HepG2 (cell line): ENCODE data around the gene DNPH1. TPM values are rescaled to one million over a fixed set of nuclear protein-coding genes. Genes with fewer than 3 reads are reported as not detected.

ENCODE experiments used
- CHCHD3 ChIP-seq: sonication (generic); formaldehyde crosslinking; IDR thresholded peaks from 2 replicates; pipeline ENCODE4 v1.8.0; 2022; ENCODE audit warnings: mild to moderate bottlenecking, missing genetic modification reagents, moderate library complexity
- CSRNP1 ChIP-seq: sonication (generic); formaldehyde crosslinking; IDR thresholded peaks from 2 replicates; pipeline ENCODE4 v1.8.1; 2023; ENCODE audit warnings: mild to moderate bottlenecking, missing genetic modification reagents
- HDAC2 ChIP-seq: sonication (generic); formaldehyde crosslinking; IDR thresholded peaks from 2 replicates; pipeline ENCODE4 v1.4.0; 2020; ENCODE audit warnings: missing genetic modification reagents
- HMG20A ChIP-seq: IDR thresholded peaks from 2 replicates; pipeline ENCODE4 v1.6.1; 2016; ENCODE audit warnings: borderline replicate concordance
- HNRNPK ChIP-seq: fragments of 200-400 bp; formaldehyde crosslinking; IDR thresholded peaks from 2 replicates; pipeline ENCODE4 v1.6.1; 2018; ENCODE audit warnings: low read length, low read depth, moderate library complexity, mild to moderate bottlenecking; ENCODE audit not compliant: poor library complexity, severe bottlenecking
- HNRNPUL1 ChIP-seq: fragments of 200-400 bp; formaldehyde crosslinking; IDR thresholded peaks from 2 replicates; pipeline ENCODE4 v1.6.1; 2017; ENCODE audit warnings: low read depth, mild to moderate bottlenecking, low read length, moderate library complexity
- MED13 ChIP-seq: sonication (generic); formaldehyde crosslinking; IDR thresholded peaks from 2 replicates; pipeline ENCODE4 v1.5.0; 2020; ENCODE audit warnings: missing genetic modification reagents
- MLXIP ChIP-seq: sonication (generic); formaldehyde crosslinking; IDR thresholded peaks from 2 replicates; pipeline ENCODE4 v1.9.0; 2021; ENCODE audit warnings: missing genetic modification reagents, borderline replicate concordance
- NFIC ChIP-seq: IDR thresholded peaks from 2 replicates; pipeline ENCODE4 v1.6.1; 2012; ENCODE audit warnings: mild to moderate bottlenecking, low read length, inconsistent platforms
- NFYB ChIP-seq: sonication (generic); formaldehyde crosslinking; IDR thresholded peaks from 2 replicates; pipeline ENCODE4 v1.4.0; 2020; ENCODE audit warnings: missing genetic modification reagents
- SIX1 ChIP-seq: sonication (generic); formaldehyde crosslinking; IDR thresholded peaks from 2 replicates; pipeline ENCODE4 v1.4.0; 2020; ENCODE audit warnings: missing genetic modification reagents, borderline replicate concordance
- SRY ChIP-seq: sonication (generic); formaldehyde crosslinking; IDR thresholded peaks from 2 replicates; pipeline ENCODE4 v1.8.0; 2022; ENCODE audit warnings: mild to moderate bottlenecking, missing genetic modification reagents
- STAG1 ChIP-seq: sonication (generic); formaldehyde crosslinking; IDR thresholded peaks from 2 replicates; pipeline ENCODE4 v1.4.0; 2020; ENCODE audit warnings: missing genetic modification reagents
- ZBTB21 ChIP-seq: sonication (generic); formaldehyde crosslinking; IDR thresholded peaks from 2 replicates; pipeline ENCODE4 v1.4.0; 2020; ENCODE audit warnings: missing genetic modification reagents
- ZNF292 ChIP-seq: sonication (generic); formaldehyde crosslinking; IDR thresholded peaks from 2 replicates; pipeline ENCODE4 v1.8.1; 2022; ENCODE audit warnings: mild to moderate bottlenecking, low read depth, missing genetic modification reagents, borderline replicate concordance
- ZNF367 ChIP-seq: sonication (generic); formaldehyde crosslinking; IDR thresholded peaks from 2 replicates; pipeline ENCODE4 v1.4.0; 2020; ENCODE audit warnings: missing genetic modification reagents, borderline replicate concordance
- ZNF629 ChIP-seq: sonication (generic); formaldehyde crosslinking; conservative IDR thresholded peaks from 2 replicates; pipeline ENCODE4 v1.5.0; 2020; ENCODE audit warnings: missing genetic modification reagents
- polyA plus RNA-seq, 8 experiments: library from polyadenylated mRNA; depleted of rRNA in 3 of 8; stranded (reverse) in 7 of 8; unstranded in 1 of 8; fragments of >200 nt; fragmentation: Illumina TruSeq in 4 of 8; extraction: Trizol in 4 of 8; gene quantifications; 2 replicates each; pipeline versions ENCODE4 v1.2.1 to v1.2.3, GENCODE V29; 2011 to 2016; ENCODE audit warnings: low read depth in 4 of 8, missing spikeins in 1 of 8, mixed read lengths in 1 of 8; ENCODE audit not compliant: insufficient read depth in 1 of 8
- total RNA-seq, 5 experiments: library from RNA; depleted of rRNA; stranded (reverse); fragments of >200 nt; fragmentation: Illumina TruSeq; extraction: Trizol; gene quantifications; 2 replicates each; pipeline ENCODE4 v1.2.3, GENCODE V29; 2016; ENCODE audit warnings: low read depth in 1 of 5
- TF ChIP-seq, protein P1 (sequence below): IDR thresholded peaks from 2 replicates; pipeline ENCODE4 v1.6.1; 2012; ENCODE audit warnings: low read length, improper control_type of control experiment
- TF ChIP-seq, protein P2 (sequence below): sonication (generic); formaldehyde crosslinking; IDR thresholded peaks from 2 replicates; pipeline ENCODE4 v1.5.0; 2020; ENCODE audit warnings: mild to moderate bottlenecking, missing genetic modification reagents, borderline replicate concordance

The DNPH1 gene
- total and polyA plus RNA-seq, 2 of the 13 experiments (the other 11 are each of a cell fraction or from before 2014, with no cell fraction given): 56.5 to 75.1 TPM

DNA sequence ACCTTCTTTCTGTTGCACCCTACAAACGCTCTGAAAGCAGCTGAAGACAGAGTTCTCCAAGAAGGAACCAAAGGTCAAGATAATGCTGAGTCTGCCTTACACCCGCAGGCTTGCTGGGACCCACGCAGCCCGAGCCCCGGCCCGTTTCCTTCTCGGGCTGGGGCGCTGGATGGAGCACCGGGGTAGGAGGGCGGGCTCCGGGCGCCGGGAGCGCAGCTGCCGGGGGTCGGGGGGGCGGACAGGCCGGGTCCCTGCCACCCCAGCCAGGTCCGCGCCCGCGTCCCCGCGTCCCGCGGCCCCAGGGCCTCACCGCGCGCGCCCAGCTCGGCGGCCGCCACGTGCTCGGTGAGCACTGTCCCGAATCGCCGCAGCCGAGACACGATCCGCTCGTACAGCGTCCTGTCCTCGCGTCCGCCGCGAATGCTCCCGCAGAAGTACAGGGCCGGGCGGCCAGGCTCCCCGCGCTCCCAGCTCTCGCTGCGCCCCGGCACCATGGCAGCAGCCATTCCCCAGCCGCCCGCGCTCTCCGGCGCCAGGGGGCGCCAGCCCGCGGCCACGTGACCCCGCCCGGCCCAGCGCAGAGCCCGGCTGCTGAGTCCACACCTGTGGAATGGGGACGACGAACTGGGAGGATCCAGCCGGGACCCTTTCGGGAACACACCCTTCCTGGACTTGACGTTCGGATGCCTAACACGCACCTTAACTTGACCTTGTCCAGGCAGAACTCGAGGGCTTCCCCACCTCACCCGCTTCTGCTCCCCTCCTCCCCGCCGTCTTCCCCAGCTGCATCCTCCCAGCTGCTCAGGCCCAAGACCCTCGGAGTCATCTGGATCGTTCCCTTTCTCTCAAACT lies at the start of gene DNPH1 (continued):
- TF ChIP-seq MLXIP (CRISPR knock-in tag) (peak; percentile 68), CSRNP1 (CRISPR knock-in tag) (peak; percentile 85; the same call in 1 of the 2 replicates), STAG1 (CRISPR knock-in tag) (peak; percentile 74), ZNF367 (no peak; the same call in 1 of the 2 replicates), MED13 (CRISPR knock-in tag) (0 out of 2 replicates have a peak, but pooled peaks have one; percentile 44), HNRNPUL1 (no peak), SRY (CRISPR knock-in tag) (peak; percentile 71), ZBTB21 (CRISPR knock-in tag) (no peak; the same call in 1 of the 2 replicates), CHCHD3 (CRISPR knock-in tag) (no peak; the same call in 1 of the 2 replicates), NFYB (CRISPR knock-in tag) (no peak; the same call in 1 of the 2 replicates), NFIC (no peak; the same call in 1 of the 2 replicates), SIX1 (CRISPR knock-in tag) (no peak), HMG20A (peak; percentile 36; the same call in 1 of the 2 replicates), ZNF292 (CRISPR knock-in tag) (peak; percentile 44; the same call in 1 of the 2 replicates), ZNF629 (CRISPR knock-in tag) (peak; percentile 95), HNRNPK (peak; percentile 55), HDAC2 (CRISPR knock-in tag) (peak; percentile 20; the same call in 1 of the 2 replicates)
- TF ChIP-seq, protein P1, sequence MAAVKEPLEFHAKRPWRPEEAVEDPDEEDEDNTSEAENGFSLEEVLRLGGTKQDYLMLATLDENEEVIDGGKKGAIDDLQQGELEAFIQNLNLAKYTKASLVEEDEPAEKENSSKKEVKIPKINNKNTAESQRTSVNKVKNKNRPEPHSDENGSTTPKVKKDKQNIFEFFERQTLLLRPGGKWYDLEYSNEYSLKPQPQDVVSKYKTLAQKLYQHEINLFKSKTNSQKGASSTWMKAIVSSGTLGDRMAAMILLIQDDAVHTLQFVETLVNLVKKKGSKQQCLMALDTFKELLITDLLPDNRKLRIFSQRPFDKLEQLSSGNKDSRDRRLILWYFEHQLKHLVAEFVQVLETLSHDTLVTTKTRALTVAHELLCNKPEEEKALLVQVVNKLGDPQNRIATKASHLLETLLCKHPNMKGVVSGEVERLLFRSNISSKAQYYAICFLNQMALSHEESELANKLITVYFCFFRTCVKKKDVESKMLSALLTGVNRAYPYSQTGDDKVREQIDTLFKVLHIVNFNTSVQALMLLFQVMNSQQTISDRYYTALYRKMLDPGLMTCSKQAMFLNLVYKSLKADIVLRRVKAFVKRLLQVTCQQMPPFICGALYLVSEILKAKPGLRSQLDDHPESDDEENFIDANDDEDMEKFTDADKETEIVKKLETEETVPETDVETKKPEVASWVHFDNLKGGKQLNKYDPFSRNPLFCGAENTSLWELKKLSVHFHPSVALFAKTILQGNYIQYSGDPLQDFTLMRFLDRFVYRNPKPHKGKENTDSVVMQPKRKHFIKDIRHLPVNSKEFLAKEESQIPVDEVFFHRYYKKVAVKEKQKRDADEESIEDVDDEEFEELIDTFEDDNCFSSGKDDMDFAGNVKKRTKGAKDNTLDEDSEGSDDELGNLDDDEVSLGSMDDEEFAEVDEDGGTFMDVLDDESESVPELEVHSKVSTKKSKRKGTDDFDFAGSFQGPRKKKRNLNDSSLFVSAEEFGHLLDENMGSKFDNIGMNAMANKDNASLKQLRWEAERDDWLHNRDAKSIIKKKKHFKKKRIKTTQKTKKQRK: no peak
- TF ChIP-seq, protein P2, sequence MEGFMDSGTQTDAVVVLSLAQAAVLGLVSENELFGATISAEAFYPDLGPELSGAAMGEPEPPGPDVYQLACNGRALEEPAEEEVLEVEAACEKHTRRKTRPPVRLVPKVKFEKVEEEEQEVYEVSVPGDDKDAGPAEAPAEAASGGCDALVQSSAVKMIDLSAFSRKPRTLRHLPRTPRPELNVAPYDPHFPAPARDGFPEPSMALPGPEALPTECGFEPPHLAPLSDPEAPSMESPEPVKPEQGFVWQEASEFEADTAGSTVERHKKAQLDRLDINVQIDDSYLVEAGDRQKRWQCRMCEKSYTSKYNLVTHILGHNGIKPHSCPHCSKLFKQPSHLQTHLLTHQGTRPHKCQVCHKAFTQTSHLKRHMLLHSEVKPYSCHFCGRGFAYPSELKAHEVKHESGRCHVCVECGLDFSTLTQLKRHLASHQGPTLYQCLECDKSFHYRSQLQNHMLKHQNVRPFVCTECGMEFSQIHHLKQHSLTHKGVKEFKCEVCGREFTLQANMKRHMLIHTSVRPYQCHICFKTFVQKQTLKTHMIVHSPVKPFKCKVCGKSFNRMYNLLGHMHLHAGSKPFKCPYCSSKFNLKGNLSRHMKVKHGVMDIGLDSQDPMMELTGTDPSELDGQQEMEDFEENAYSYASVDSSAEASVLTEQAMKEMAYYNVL: peak; percentile 57; the same call in 1 of the 2 replicates
